Neural cell (in vitro differentiated cells): Measurements from ENCODE around the gene PPM1B. TPM values are rescaled to one million over a fixed set of nuclear protein-coding genes. Genes with fewer than 3 reads are reported as not detected.

Experiments used
- H2AFZ ChIP-seq: fragments of 200-600, 300-800 bp; sonication (generic), shearing (Covaris generic); 2 replicates; pipeline ENCODE4 v1.6.0; 2014; ENCODE audit warnings: low read depth, mild to moderate bottlenecking, antibody characterized with exemption, low read length, moderate library complexity
- H3F3A ChIP-seq: fragments of 200-600 bp; shearing (Covaris generic); 2 replicates; pipeline ENCODE4 v1.6.1; 2016; ENCODE audit warnings: mild to moderate bottlenecking, moderate library complexity, mixed read lengths, antibody characterized with exemption, low read length; ENCODE audit not compliant: insufficient read depth, poor library complexity, severe bottlenecking
- H3K27ac ChIP-seq: fragments of 200-600, 300-800 bp; sonication (generic), shearing (Covaris generic); 2 replicates; pipeline ENCODE4 v1.5.1; 2014; ENCODE audit warnings: mild to moderate bottlenecking, low read length, moderate library complexity
- H3K27me3 ChIP-seq: fragments of 300-800, 200-600 bp; sonication (generic), shearing (Covaris generic); 2 replicates; pipeline ENCODE4 v1.6.0; 2014; ENCODE audit warnings: mild to moderate bottlenecking, low read depth, low read length, moderate library complexity; ENCODE audit not compliant: insufficient read depth
- H3K36me3 ChIP-seq: fragments of 300-800, 200-600 bp; sonication (generic), shearing (Covaris generic); 2 replicates; pipeline ENCODE4 v1.5.1; 2014; ENCODE audit warnings: mild to moderate bottlenecking, antibody characterized with exemption, low read length, moderate library complexity; ENCODE audit not compliant: insufficient read depth
- H3K4me2 ChIP-seq: fragments of 300-800, 200-600 bp; sonication (generic), shearing (Covaris generic); 2 replicates; pipeline ENCODE4 v1.6.0; 2014; ENCODE audit warnings: mild to moderate bottlenecking, low read length
- H3K4me3 ChIP-seq: fragments of 300-800, 200-600 bp; sonication (generic), shearing (Covaris generic); 2 replicates; pipeline ENCODE4 v1.5.1; 2014; ENCODE audit warnings: mild to moderate bottlenecking, low read length, moderate library complexity
- H3K79me2 ChIP-seq: fragments of 200-600 bp; shearing (Covaris generic); replicated peaks from 2 replicates; pipeline ENCODE4 v1.6.0; 2014; ENCODE audit warnings: mild to moderate bottlenecking, low read length, moderate library complexity; ENCODE audit not compliant: insufficient read depth
- H3K9ac ChIP-seq: fragments of 300-800, 200-600 bp; sonication (generic), shearing (Covaris generic); 2 replicates; pipeline ENCODE4 v1.6.1; 2016; ENCODE audit warnings: mild to moderate bottlenecking, low read length, mixed read lengths
- H3K9me2 ChIP-seq: fragments of 200-600 bp; shearing (Covaris generic); 2 replicates; pipeline ENCODE4 v1.6.1; 2016; ENCODE audit warnings: mild to moderate bottlenecking, low read length, mixed read lengths; ENCODE audit not compliant: insufficient read depth
- H3K9me3 ChIP-seq: fragments of 200-600, 300-800 bp; sonication (generic), shearing (Covaris generic); 2 replicates; pipeline ENCODE4 v1.6.1; 2016; ENCODE audit warnings: mild to moderate bottlenecking, mixed run types, low read length, moderate library complexity, mixed read lengths
- H4K20me1 ChIP-seq: fragments of 200-600 bp; shearing (Covaris generic); 2 replicates; pipeline ENCODE4 v1.6.1; 2016; ENCODE audit warnings: mild to moderate bottlenecking, mixed run types; ENCODE audit not compliant: insufficient read depth
- EP300 ChIP-seq: fragments of 450-650 bp; conservative IDR thresholded peaks from 2 replicates; pipeline ENCODE4 v1.6.1; 2014; ENCODE audit warnings: antibody characterized with exemption, mild to moderate bottlenecking, moderate library complexity; ENCODE audit not compliant: poor library complexity, severe bottlenecking
- EZH2 ChIP-seq: fragments of 200-600, 300-800 bp; shearing (Covaris generic), sonication (generic); IDR thresholded peaks from 2 replicates; pipeline ENCODE4 v1.6.1; 2014; ENCODE audit warnings: antibody characterized with exemption, low read length, borderline replicate concordance, mild to moderate bottlenecking; ENCODE audit not compliant: insufficient read depth, poor library complexity, severe bottlenecking
- MXI1 ChIP-seq: fragments of 450-650 bp; conservative IDR thresholded peaks from 2 replicates; pipeline ENCODE4 v1.6.1; 2014; ENCODE audit warnings: antibody characterized with exemption, mild to moderate bottlenecking; ENCODE audit not compliant: poor library complexity, severe bottlenecking
- POLR2AphosphoS5 ChIP-seq: IDR thresholded peaks from 2 replicates; pipeline ENCODE4 v1.6.1; 2012
- RAD21 ChIP-seq: fragments of 450-650 bp; conservative IDR thresholded peaks from 2 replicates; pipeline ENCODE4 v1.6.1; 2014; ENCODE audit warnings: antibody characterized with exemption, mild to moderate bottlenecking, moderate library complexity
- SMC3 ChIP-seq: fragments of 450-650 bp; conservative IDR thresholded peaks from 2 replicates; pipeline ENCODE4 v1.6.1; 2014; ENCODE audit warnings: antibody characterized with exemption, mild to moderate bottlenecking, moderate library complexity; ENCODE audit not compliant: poor library complexity
- TAF1 ChIP-seq: IDR thresholded peaks from 2 replicates; pipeline ENCODE4 v1.6.1; 2012; ENCODE audit warnings: low read depth
- polyA plus RNA-seq: library from polyadenylated mRNA; depleted of rRNA; stranded (reverse); fragments of >200 nt; gene quantifications from 2 replicates; pipeline ENCODE4 v1.2.3, GENCODE V29; 2014
- TF ChIP-seq, protein P1 (sequence below): IDR thresholded peaks from 2 replicates; pipeline ENCODE4 v1.6.1; 2012; ENCODE audit warnings: borderline replicate concordance
- TF ChIP-seq, protein P2 (sequence below): fragments of 450-650 bp; IDR thresholded peaks from 2 replicates; pipeline ENCODE4 v1.5.1; 2014; ENCODE audit warnings: antibody characterized with exemption, mild to moderate bottlenecking, moderate library complexity; ENCODE audit not compliant: poor library complexity, severe bottlenecking

Gene PPM1B
- polyA plus RNA-seq, 1 donor from 2014 or later: 116 TPM

GRCh38 chr2:44233450-44234128 is 64.9 kb downstream of the PPM1B start:
- no peak overlapping the region for H3K27ac ChIP-seq
- H3K4me2 ChIP-seq: no peak overlapping the region
- no peaks in the 10 kb centered on the region for H3K27me3 ChIP-seq
- H3K36me3 ChIP-seq: no peaks in the 10 kb centered on the region
- H3F3A ChIP-seq: no peaks in the 10 kb centered on the region
- H4K20me1 ChIP-seq: no peaks in the 10 kb centered on the region
- H3K9ac ChIP-seq: no peak overlapping the region
- H3K4me3 ChIP-seq: no peak overlapping the region
- TF ChIP-seq TAF1: no peak
- H3K9me3 ChIP-seq: no peaks in the 10 kb centered on the region
- H3K9me2 ChIP-seq: no peaks in the 10 kb centered on the region
- H3K79me2 ChIP-seq: no peaks in the 10 kb centered on the region
- no peak overlapping the region for H2AFZ ChIP-seq

DNA sequence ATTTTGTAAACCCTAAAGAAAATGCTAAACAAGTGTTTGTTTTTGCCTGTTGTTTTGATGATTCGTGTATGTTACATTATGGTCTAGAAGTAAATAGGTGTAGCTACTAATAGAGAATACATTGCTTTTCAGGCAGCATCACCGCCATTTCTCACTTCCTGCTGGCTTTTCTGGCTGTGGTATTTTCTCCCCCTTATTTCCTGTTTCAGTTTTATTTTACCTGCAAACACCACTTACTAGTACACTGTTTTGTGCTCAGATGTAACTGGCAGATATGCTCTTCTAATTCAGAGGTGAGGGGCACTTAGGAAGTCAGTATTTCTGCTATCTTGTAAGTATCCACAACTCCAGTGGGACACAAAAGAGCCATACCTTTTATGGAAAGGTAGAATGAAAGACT is 68.5 kb downstream of the PPM1B start:
- no peaks in the 10 kb centered on the region for H3F3A ChIP-seq
- H4K20me1 ChIP-seq: no peaks in the 10 kb centered on the region
- no peak overlapping the region for H3K4me3 ChIP-seq
- H3K27ac ChIP-seq: no peak overlapping the region
- no peaks in the 10 kb centered on the region for H3K36me3 ChIP-seq
- no peaks in the 10 kb centered on the region for H3K9me2 ChIP-seq
- H3K27me3 ChIP-seq: no peaks in the 10 kb centered on the region
- no peak overlapping the region for H3K9ac ChIP-seq
- H3K9me3 ChIP-seq: no peaks in the 10 kb centered on the region
- TF ChIP-seq EP300: no peak
- no peak for TF ChIP-seq MXI1
- no peak overlapping the region for H2AFZ ChIP-seq
- H3K79me2 ChIP-seq: no peaks in the 10 kb centered on the region
- no peak overlapping the region for H3K4me2 ChIP-seq

DNA sequence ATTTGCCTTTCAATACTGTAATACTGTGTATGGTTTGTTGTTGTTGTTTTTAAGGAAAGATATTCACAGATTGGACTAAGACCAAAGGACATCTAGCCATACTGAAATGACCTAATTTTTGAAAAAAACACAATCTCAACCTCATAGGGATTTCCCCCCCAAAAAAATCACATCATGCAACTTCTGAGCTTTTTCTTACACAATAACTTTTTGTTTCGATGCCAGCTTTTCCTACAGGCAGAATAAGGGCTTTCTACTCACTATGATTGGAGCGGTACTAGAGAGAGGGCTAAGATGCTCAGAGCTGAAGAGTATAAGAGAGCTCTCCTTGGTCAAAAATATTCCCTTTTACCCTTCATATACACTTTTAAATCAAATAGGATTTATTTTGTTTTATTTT is 74.2 kb downstream of the PPM1B start:
- Histone ChIP-seq H3K9me3 (no peaks in the 10 kb centered on the region), H3K4me2 (no peak overlapping the region), H3K36me3 (no peaks in the 10 kb centered on the region), H3K27me3 (no peaks in the 10 kb centered on the region), H3K79me2 (no peaks in the 10 kb centered on the region), H3F3A (no peaks in the 10 kb centered on the region), H4K20me1 (no peaks in the 10 kb centered on the region), H3K27ac (no peak overlapping the region), H3K9ac (no peak overlapping the region), H3K4me3 (no peak overlapping the region), H2AFZ (no peak overlapping the region), H3K9me2 (no peaks in the 10 kb centered on the region)
- TF ChIP-seq EZH2 (no peak), MXI1 (no peak), RAD21 (no peak), EP300 (no peak), TAF1 (no peak), SMC3 (no peak), POLR2AphosphoS5 (no peak)
- TF ChIP-seq, protein P1, sequence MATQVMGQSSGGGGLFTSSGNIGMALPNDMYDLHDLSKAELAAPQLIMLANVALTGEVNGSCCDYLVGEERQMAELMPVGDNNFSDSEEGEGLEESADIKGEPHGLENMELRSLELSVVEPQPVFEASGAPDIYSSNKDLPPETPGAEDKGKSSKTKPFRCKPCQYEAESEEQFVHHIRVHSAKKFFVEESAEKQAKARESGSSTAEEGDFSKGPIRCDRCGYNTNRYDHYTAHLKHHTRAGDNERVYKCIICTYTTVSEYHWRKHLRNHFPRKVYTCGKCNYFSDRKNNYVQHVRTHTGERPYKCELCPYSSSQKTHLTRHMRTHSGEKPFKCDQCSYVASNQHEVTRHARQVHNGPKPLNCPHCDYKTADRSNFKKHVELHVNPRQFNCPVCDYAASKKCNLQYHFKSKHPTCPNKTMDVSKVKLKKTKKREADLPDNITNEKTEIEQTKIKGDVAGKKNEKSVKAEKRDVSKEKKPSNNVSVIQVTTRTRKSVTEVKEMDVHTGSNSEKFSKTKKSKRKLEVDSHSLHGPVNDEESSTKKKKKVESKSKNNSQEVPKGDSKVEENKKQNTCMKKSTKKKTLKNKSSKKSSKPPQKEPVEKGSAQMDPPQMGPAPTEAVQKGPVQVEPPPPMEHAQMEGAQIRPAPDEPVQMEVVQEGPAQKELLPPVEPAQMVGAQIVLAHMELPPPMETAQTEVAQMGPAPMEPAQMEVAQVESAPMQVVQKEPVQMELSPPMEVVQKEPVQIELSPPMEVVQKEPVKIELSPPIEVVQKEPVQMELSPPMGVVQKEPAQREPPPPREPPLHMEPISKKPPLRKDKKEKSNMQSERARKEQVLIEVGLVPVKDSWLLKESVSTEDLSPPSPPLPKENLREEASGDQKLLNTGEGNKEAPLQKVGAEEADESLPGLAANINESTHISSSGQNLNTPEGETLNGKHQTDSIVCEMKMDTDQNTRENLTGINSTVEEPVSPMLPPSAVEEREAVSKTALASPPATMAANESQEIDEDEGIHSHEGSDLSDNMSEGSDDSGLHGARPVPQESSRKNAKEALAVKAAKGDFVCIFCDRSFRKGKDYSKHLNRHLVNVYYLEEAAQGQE: no peak
- TF ChIP-seq, protein P2, sequence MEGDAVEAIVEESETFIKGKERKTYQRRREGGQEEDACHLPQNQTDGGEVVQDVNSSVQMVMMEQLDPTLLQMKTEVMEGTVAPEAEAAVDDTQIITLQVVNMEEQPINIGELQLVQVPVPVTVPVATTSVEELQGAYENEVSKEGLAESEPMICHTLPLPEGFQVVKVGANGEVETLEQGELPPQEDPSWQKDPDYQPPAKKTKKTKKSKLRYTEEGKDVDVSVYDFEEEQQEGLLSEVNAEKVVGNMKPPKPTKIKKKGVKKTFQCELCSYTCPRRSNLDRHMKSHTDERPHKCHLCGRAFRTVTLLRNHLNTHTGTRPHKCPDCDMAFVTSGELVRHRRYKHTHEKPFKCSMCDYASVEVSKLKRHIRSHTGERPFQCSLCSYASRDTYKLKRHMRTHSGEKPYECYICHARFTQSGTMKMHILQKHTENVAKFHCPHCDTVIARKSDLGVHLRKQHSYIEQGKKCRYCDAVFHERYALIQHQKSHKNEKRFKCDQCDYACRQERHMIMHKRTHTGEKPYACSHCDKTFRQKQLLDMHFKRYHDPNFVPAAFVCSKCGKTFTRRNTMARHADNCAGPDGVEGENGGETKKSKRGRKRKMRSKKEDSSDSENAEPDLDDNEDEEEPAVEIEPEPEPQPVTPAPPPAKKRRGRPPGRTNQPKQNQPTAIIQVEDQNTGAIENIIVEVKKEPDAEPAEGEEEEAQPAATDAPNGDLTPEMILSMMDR: no peak
